Activated CD4-positive, alpha-beta T cell treated with anti-CD3 and anti-CD28 coated beads, Interleukin-2, amount 10 ng/mL, durations not matched to agents 7 days and 5 days (primary cell): Measurements from ENCODE around the gene GMEB2. TPM values are rescaled to one million over a fixed set of nuclear protein-coding genes. Genes with fewer than 3 reads are reported as not detected.
"Not testable (repeated sequence)": the region's sequence is repeated elsewhere in the genome, so short reads cannot be mapped to it uniquely, and the experiment has no call there.

Experiments
- CTCF ChIA-PET: fragments of 350-600 bp; sonication (Branson Sonifier 250); formaldehyde crosslinking; loops from one replicate; lab custom pipeline; 2021; ENCODE audit warnings: antibody characterized with exemption; lab: Charles Lee
- POLR2A ChIA-PET: fragments of 350-600 bp; sonication (Branson Sonifier 250); formaldehyde crosslinking; loops from one replicate; lab custom pipeline; 2021; ENCODE audit warnings: antibody characterized with exemption; lab: Charles Lee
- DNase-seq: peaks from one replicate; pipeline ENCODE4 v3.0.0-alpha.2; 2020
- H3K27ac Mint-ChIP-seq: one replicate; pipeline ENCODE4 v1.8.0; 2021; ENCODE audit warnings: mild to moderate bottlenecking, moderate library complexity, mixed read lengths
- H3K27me3 Mint-ChIP-seq: one replicate; pipeline ENCODE4 v1.8.0; 2021; ENCODE audit warnings: mixed read lengths
- H3K36me3 Mint-ChIP-seq: one replicate; pipeline ENCODE4 v1.8.0; 2021; ENCODE audit warnings: low read depth, mixed read lengths
- H3K4me1 Mint-ChIP-seq: one replicate; pipeline ENCODE4 v1.8.0; 2021; ENCODE audit warnings: mixed read lengths
- H3K4me3 Mint-ChIP-seq: one replicate; pipeline ENCODE4 v1.8.0; 2021; ENCODE audit warnings: mild to moderate bottlenecking, moderate library complexity, mixed read lengths
- H3K9me3 Mint-ChIP-seq: one replicate; pipeline ENCODE4 v1.8.0; 2021; ENCODE audit warnings: mixed read lengths
- total RNA-seq, 2 experiments: library from RNA; stranded (reverse); gene quantifications; one replicate each; pipeline ENCODE4 v1.2.3, GENCODE V29; 2021

Gene GMEB2
- total RNA-seq, 2 experiments from 2014 or later = 20.0 to 20.5 TPM

DNA sequence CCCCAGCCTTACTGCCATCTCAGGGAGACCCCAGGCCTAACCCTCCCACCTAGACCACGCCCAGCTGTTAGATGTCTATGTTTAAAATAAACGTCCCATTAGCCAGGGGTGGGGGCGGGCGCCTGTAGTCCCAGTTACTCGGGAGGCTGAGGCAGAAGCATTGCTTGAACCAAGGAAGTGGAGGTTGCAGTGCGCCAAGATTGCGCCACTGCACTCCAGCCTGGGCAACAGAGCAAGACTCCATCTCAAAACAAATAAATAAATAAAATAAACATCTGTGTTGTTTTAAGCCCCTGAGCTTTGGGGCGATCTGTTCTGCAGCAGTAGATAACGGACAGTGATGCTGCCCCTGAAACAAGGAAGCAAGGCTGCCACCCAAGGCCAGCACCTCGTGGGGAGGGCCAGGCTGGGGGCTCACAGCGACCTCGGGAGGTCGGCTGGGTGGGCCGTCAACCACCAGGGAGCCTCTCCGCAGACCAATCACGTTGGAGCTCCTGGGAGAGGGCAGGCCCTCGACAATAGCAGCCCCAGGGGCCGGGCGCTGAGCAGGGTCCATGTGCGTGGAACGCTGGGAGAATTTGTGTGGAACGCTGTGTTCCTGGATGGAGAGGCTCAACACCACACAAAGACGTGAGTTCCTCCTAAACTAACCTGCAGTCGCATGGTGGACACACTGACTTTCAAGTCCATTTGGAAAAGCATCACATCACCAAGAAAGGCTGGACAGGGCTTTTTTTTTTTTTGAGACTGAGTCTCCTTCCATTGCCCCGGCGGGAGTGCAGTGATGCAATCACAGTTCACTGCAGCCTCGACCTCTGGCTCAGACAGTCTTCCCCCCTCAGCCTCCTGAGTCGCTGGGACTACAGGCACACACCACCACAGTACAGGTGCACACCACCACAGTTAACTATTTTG is 51.8 kb downstream of the GMEB2 start:
- Mint-ChIP-seq H3K4me1 (peaks cover 2% of the 10 kb centered on the region), H3K27me3 (peaks cover 21% of the 10 kb centered on the region), H3K27ac (peak overlapping the region; percentile 41), H3K9me3 (no peaks in the 10 kb centered on the region), H3K36me3 (no peaks in the 10 kb centered on the region), H3K4me3 (peak overlapping the region; percentile 79)
- no peak for DNase-seq
- ChIA-PET CTCF (interaction anchor here (1.0 to 2.3 kb wide), 5 partner anchors 13 to 406 kb away, joined by 3 to 8 read pairs (median 4); partner anchors contain the start of genes PRPF6 and PTK6), POLR2A (no interaction called here)

DNA sequence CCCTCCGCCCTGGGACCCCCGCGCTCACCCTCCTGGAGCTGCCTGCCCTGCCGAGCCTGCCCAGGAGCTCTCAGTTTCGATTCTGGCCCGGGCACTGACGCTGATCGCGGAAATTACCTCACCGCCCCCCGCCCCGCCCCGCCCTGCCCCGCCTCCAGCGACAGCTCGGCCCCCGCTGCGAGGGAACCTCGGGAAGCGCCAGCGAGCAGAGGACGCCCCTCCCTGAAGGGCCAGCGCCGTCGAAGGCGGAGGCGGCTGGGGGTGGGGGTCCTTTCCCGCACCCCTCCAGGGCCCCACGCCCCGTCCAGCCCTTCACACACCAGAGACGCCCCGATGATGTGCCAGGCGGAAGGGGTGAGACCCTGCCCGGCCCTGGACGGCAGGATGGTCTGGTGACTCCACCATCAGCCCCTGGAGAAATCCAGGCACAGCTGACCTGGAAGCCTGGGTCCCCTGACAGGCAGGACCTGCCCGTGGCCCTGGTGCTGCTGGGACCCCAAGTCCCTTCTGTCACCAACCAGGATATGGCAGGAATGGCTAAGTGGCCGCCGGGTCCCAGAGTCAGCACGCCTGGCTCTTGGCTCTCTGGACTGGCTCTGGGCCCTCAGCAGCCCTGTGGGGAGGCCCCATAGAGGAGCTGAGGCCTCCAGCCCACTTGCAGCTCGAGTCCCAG is 52.6 kb downstream of the GMEB2 start, which contains the start of gene HELZ2:
Gene HELZ2 (minus strand): TSS at position 84 of the 673 bp plus-strand sequence. CDS start 1,854 bp downstream, outside the sequence.
- Mint-ChIP-seq H3K27me3 (peaks cover 17% of the 10 kb centered on the region), H3K4me1 (peaks cover 5% of the 10 kb centered on the region), H3K4me3 (peak within 1 kb of the TSS; percentile 79), H3K27ac (peak within 1 kb of the TSS; percentile 90), H3K9me3 (no peaks in the 10 kb centered on the region), H3K36me3 (peaks cover under 1% of the 10 kb centered on the region)
- CTCF ChIA-PET = interaction anchor here (0.8 to 2.3 kb wide), 7 partner anchors 9 to 406 kb away, joined by 3 to 8 read pairs (median 4); partner anchors contain the start of genes PRPF6 and PTK6
- peak; percentile 77 for DNase-seq
- POLR2A ChIA-PET = interaction anchor here (1.0 kb wide), 1 partner anchor 65 kb away, joined by 4 read pairs; no protein-coding TSS in a partner anchor

DNA sequence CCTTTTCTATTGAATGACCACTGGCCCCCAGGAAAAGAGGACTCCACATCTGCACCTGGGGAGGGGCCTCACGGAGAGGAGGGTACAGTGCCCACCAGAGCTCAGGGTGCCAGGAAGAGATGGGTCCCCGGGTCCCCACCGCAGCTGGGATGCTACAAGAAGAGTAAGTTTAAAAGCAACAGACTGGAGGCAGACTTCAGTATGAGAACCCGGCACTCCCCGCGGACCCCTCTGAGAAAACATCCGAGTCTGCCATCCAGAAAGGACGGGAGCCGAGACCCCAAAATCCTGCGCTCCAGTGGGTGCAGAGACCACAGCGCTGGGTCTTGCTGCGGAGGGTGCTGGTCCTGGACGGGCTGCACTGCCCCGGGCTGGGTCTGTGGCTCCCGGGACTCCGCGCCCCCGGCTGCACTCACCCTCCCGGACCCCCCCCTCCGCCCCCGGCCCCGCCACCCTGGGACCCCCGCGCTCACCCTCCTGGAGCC is 53.2 kb downstream of the GMEB2 start:
- peak overlapping the region; percentile 79 for H3K4me3 Mint-ChIP-seq
- no peak for DNase-seq
- H3K9me3 Mint-ChIP-seq = no peaks in the 10 kb centered on the region
- ChIA-PET CTCF (interaction anchor here (0.6 to 2.3 kb wide), 7 partner anchors 9 to 444 kb away, joined by 3 to 8 read pairs (median 4); partner anchors contain the start of genes PRPF6 and PTK6), POLR2A (interaction anchor here (1.0 kb wide), 1 partner anchor 65 kb away, joined by 4 read pairs; no protein-coding TSS in a partner anchor)
- peaks cover 17% of the 10 kb centered on the region for H3K27me3 Mint-ChIP-seq
- H3K4me1 Mint-ChIP-seq = peaks cover 10% of the 10 kb centered on the region
- peak overlapping the region; percentile 90 for H3K27ac Mint-ChIP-seq
- peaks cover 7% of the 10 kb centered on the region for H3K36me3 Mint-ChIP-seq

DNA sequence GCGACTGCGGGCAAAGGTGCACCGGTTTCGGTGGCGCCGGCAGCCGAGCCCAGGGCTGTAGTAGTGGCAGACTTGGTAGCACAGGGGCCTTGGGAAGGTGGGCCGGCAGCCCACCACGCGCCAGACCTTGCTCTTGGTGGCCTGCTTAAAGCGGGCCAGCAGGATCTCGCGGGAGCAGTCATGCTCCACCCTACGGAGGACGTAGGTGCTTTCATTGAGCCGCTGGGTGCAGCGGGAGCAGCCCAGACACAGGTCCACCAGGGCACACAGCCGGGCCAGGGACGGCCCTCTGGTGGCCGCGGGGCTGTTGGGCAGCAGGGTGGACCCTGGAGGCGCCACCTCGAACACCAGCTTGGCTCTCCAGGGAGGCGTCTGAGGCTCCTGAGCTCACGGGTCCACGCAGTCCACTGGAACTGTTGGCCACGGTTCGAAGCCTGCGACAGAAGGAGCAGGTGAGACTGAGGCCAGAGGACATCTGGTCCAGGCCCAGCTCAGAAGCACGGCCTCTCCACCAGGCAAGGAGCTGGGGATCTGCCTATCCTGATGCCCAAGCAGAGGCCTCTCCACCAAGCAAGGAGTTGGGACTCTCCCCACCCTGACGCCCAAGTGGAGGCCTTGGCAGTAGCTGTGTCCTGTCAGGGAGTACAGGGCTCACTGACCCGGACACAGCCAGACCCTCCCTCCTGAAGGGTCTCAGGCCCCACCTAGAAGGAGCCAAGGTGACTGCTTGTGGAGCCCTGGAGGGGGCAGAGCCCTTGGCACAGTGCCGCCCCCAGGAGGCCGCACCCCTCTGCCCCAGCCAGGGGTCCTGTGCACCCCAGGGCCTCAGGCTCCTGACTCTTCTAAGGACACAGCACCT is 53.9 kb downstream of the GMEB2 start:
- Mint-ChIP-seq H3K4me1 (peaks cover 15% of the 10 kb centered on the region), H3K36me3 (peaks cover 10% of the 10 kb centered on the region), H3K4me3 (peak overlapping the region; percentile 79), H3K27ac (peak overlapping the region; percentile 85), H3K27me3 (peaks cover 15% of the 10 kb centered on the region), H3K9me3 (no peaks in the 10 kb centered on the region)
- ChIA-PET POLR2A (interaction anchor here (1.0 kb wide), 1 partner anchor 66 kb away, joined by 4 read pairs; no protein-coding TSS in a partner anchor), CTCF (interaction anchor here (0.6 to 2.3 kb wide), 4 partner anchors 8 to 445 kb away, joined by 3 to 8 read pairs (median 3); partner anchors contain the start of gene PTK6)
- DNase-seq = no peak

DNA sequence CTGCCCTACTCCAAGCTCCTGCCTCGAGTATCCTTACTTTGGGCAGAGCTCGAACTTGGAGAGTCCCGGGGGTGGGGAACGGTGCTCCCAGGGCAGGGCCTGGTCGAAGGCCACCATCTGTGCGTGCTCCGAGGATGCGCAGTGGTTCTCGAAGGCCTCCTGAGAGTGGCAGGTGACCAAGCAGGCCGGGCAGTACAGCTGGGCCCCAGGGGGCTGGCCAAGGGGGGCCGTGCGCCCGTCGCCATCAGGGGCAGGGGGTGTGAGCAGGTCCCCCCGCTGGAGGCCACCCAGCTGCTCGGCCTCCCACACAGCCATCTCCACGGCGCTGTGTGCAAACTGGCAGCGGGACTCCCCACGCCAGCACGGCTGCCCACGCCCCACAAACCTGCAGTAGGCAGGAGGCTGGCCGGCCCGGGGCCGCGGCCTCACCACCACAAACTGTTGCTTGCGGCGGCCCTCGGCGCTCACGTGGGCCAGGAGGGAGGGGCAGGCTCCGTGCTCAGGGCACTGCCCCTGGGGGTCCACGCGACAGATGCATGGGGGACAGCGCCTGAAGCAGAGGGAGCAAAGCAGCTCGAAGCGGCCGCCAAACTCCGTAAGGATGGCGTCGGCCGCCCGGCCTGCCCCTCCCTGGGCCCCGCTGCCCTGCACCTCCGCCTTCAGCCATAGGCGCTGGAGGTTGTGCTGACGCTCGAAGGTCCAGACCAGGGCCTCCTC is 54.7 kb downstream of the GMEB2 start:
- H3K9me3 Mint-ChIP-seq = no peaks in the 10 kb centered on the region
- POLR2A ChIA-PET = no interaction called here
- CTCF ChIA-PET = interaction anchor here (0.6 to 2.3 kb wide), 3 partner anchors 9 to 35 kb away, joined by 3 to 8 read pairs (median 3); partner anchors contain the start of gene PTK6
- DNase-seq = no peak
- H3K4me3 Mint-ChIP-seq = no peak overlapping the region
- no peak overlapping the region for H3K27ac Mint-ChIP-seq
- H3K4me1 Mint-ChIP-seq = peaks cover 23% of the 10 kb centered on the region
- H3K36me3 Mint-ChIP-seq = peaks cover 17% of the 10 kb centered on the region
- peaks cover 12% of the 10 kb centered on the region for H3K27me3 Mint-ChIP-seq

DNA sequence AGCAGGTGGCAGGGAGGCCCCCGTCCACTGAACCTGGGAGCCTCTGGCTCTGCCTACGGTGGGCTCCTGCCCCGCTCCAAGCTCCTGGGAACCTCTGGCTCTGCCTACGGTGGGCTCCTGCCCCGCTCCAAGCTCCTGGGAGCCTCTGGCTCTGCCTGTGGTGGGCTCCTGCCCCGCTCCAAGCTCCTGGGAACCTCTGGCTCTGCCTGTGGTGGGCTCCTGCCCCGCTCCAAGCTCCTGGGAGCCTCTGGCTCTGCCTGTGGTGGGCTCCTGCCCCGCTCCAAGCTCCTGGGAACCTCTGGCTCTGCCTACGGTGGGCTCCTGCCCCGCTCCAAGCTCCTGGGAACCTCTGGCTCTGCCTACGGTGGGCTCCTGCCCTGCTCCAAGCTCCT is 55.8 kb downstream of the GMEB2 start:
- Mint-ChIP-seq H3K36me3 (peaks cover 22% of the 10 kb centered on the region), H3K4me1 (peaks cover 24% of the 10 kb centered on the region)
- CTCF ChIA-PET = interaction anchor here (1.0 kb wide), 1 partner anchor 34 kb away, joined by 3 read pairs; the partner anchor contains the start of gene PTK6
- H3K9me3 Mint-ChIP-seq, H3K27me3 Mint-ChIP-seq, DNase-seq, POLR2A ChIA-PET, H3K4me3 Mint-ChIP-seq, H3K27ac Mint-ChIP-seq: not testable (repeated sequence)

DNA sequence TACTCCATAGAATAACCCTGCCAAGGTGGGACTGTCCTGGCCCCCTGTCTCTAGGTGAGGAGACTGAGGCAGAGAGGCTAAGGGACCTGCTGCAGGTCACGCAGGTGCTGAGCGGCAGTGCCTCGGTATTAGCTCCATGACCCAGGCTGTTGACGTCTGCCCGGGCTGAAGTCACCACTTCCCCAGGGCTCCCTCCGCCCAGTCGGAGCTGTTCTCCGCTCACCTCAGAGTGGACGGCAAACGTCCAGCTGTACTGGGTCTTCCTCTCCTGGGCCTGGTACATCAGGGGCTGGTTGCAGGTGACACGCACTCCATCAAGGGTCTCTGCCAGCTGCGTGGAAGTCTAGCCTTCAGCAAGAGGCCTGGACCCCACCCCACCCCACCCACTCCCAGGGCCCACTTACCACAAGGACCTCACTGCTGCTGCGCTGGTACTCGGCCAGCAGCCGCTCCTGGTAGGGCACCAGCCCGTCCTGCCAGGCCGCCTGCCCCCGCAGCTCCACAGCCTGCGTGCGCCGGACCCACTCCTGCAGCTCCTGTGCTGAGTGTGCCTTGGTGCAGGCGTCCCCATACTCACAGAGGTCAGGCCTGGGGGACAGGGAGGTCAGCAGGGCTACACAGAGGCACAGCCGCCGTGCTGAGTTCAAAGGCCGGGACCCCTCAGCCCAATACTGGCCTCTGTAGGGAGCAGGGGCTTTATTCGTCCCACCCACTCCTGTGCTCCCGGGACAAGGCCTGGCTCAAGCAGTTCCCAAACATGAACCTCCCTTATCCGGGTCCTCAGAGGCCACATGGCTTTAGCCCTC is 56.4 kb downstream of the GMEB2 start:
- H3K36me3 Mint-ChIP-seq = peaks cover 26% of the 10 kb centered on the region
- H3K4me3 Mint-ChIP-seq = no peak overlapping the region
- H3K27me3 Mint-ChIP-seq = peaks cover 4% of the 10 kb centered on the region
- no peak overlapping the region for H3K27ac Mint-ChIP-seq
- H3K9me3 Mint-ChIP-seq = no peaks in the 10 kb centered on the region
- peaks cover 24% of the 10 kb centered on the region for H3K4me1 Mint-ChIP-seq
- no peak for DNase-seq
- ChIA-PET CTCF (no interaction called here), POLR2A (no interaction called here)

DNA sequence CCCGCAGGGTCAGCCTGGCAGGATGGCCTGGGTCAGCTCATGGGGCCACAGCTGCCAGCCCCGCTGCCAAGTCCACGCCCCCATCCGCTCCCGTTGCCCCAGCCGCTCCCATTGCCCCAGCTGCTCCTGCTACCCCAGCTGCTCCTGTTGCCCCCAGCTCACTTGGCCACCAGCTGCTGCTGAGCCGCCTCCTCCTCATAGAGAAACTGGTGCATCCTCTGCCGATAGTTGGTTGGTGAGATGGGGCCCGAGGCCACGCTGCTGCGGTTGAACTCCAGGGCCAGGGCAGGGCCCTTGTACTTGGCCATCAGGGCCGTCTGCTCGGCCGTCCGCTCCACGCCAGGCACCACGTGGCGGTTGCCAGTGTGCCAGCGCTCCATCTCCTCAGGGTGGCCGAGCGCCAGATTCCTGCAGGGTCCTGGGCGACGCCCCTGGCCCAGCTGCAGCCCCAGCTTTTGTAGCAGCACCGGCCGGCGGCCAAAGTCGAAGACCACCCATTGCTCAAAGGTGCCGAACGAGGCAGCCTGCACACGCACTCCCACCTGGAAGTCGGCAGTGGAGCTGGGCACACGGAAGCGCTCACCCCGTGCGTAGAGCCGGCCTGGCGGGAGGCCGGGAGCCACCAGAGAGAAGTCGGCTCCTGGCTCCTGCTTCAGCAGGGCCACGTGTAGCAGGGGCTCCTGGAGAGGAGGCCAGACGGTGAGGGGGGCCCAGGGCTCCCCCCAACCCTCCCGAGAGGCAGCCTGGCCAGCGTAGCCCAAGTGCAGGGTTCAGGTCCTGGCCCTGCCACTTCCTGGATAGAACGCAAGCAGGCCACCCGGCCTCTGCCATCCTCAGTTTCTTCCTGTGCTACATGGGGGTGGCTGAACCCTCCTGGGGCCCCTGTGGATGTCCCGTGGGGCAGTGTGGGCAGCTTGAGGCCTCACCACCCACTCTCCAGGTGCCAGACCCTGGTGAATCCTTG is 57.6 kb downstream of the GMEB2 start:
- no peaks in the 10 kb centered on the region for H3K27me3 Mint-ChIP-seq
- no peak overlapping the region for H3K27ac Mint-ChIP-seq
- no peaks in the 10 kb centered on the region for H3K9me3 Mint-ChIP-seq
- ChIA-PET POLR2A (no interaction called here), CTCF (interaction anchor here (1.4 to 2.3 kb wide), 5 partner anchors 14 to 470 kb away, joined by 3 to 8 read pairs (median 4); partner anchors contain the start of genes PTK6 and SRMS)
- H3K4me3 Mint-ChIP-seq = no peak overlapping the region
- peaks cover 24% of the 10 kb centered on the region for H3K4me1 Mint-ChIP-seq
- DNase-seq = peak; percentile 20
- H3K36me3 Mint-ChIP-seq = peaks cover 27% of the 10 kb centered on the region

DNA sequence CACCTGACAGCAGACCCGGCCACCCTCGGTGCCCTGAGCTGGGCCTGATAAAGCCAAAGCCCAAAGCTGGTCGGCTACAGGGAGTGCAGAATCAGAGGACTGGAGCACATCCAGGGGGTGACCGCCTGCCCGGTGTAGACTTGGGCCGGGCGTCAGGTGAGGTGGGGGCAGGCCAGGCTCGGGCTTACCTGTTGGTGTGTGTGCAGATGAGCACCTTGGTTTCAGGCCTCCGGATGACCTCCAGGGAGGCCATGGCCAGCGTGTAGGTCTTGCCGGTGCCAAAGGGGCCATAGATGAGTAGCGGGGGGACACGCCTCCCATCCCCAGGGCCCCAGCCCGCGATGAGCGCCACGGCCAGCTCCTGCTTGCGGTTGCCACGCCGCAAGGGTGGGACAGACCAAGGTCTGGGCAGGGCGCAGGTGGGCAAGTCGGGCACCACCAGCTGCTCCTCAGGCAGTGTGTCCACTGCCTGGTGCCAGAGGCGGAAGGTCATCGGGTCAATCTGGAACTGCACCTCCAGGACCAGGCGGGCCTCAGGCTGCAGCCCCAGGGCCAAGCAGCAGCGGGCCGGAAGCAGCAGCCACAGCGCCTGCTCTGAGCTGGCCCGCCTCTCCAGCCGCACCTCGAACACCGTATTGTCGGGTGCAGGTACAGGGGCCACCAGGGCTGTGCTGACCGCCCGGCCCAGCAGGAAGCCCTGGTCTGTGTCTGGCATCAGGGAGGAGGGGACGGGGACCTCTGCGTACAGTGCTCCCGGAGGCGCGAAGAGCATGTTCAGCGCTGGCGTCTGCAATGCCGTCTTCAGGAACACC is 58.5 kb downstream of the GMEB2 start:
- H3K36me3 Mint-ChIP-seq = peaks cover 27% of the 10 kb centered on the region
- no peaks in the 10 kb centered on the region for H3K27me3 Mint-ChIP-seq
- H3K4me1 Mint-ChIP-seq = peaks cover 24% of the 10 kb centered on the region
- no peaks in the 10 kb centered on the region for H3K9me3 Mint-ChIP-seq
- CTCF ChIA-PET = interaction anchor here (0.9 to 2.3 kb wide), 6 partner anchors 13 to 471 kb away, joined by 3 to 8 read pairs (median 4); partner anchors contain the start of genes PTK6, RTEL1 and SRMS
- no peak for DNase-seq
- H3K27ac Mint-ChIP-seq = peak overlapping the region; percentile 80
- POLR2A ChIA-PET = no interaction called here
- H3K4me3 Mint-ChIP-seq = peak overlapping the region; percentile 66
